ENCODE data around the gene TUBD1. TPM values are rescaled to one million over a fixed set of nuclear protein-coding genes. Genes with fewer than 3 reads are reported as not detected.
"Not testable (repeated sequence)": the region's sequence is repeated elsewhere in the genome, so short reads cannot be mapped to it uniquely, and the experiment has no call there.

Gene TUBD1
- total RNA-seq, 1 experiment from 2014 or later, result 7.3 TPM

GRCh38 chr17:59884861-59885260 is 7.9 kb downstream of the TUBD1 start:
- in situ Hi-C loops (cut with HindIII; ENCODE audit: low pct_unique_long_range_greater_than_20kb, low sequenced_read_pairs), result no loop called here
- no peak for DNase-seq (ENCODE audit: low read depth, low spot score)

GRCh38 chr17:59878624-59879023 is 14.1 kb downstream of the TUBD1 start:
- no peak for DNase-seq (ENCODE audit: low read depth, low spot score)
- in situ Hi-C loops (cut with HindIII; ENCODE audit: low pct_unique_long_range_greater_than_20kb, low sequenced_read_pairs), result loop anchor here (10.0 kb wide), 1 partner anchor 134 kb away; no protein-coding TSS in a partner anchor

GRCh38 chr17:59877965-59878364 is 14.8 kb downstream of the TUBD1 start:
- DNase-seq (ENCODE audit: low read depth, low spot score), result no peak
- in situ Hi-C loops (cut with HindIII; ENCODE audit: low pct_unique_long_range_greater_than_20kb, low sequenced_read_pairs), result loop anchor here (10.0 kb wide), 1 partner anchor 133 kb away; no protein-coding TSS in a partner anchor

- in situ Hi-C loops (cut with HindIII; ENCODE audit: low pct_unique_long_range_greater_than_20kb, low sequenced_read_pairs), result loop anchor here (10.0 kb wide), 1 partner anchor 131 kb away; no protein-coding TSS in a partner anchor
These were observed 16.6 kb downstream of the TUBD1 start for GRCh38 chr17:59876107-59876506.

GRCh38 chr17:59874376-59874775 is 18.4 kb downstream of the TUBD1 start:
- in situ Hi-C loops (cut with HindIII; ENCODE audit: low pct_unique_long_range_greater_than_20kb, low sequenced_read_pairs), result loop anchor here (10.0 kb wide), 1 partner anchor 130 kb away; no protein-coding TSS in a partner anchor

More at GRCh38 chr17:59876107-59876506, 16.6 kb downstream of the TUBD1 start:
- DNase-seq (ENCODE audit: low read depth, low spot score), result no peak

GRCh38 chr17:59873414-59873813 is 19.3 kb downstream of the TUBD1 start:
- in situ Hi-C loops (cut with HindIII; ENCODE audit: low pct_unique_long_range_greater_than_20kb, low sequenced_read_pairs), result loop anchor here (10.0 kb wide), 1 partner anchor 129 kb away; no protein-coding TSS in a partner anchor
- DNase-seq (ENCODE audit: low read depth, low spot score), result not testable (repeated sequence)

More at GRCh38 chr17:59874376-59874775, 18.4 kb downstream of the TUBD1 start:
- DNase-seq (ENCODE audit: low read depth, low spot score), result no peak

- no peak for DNase-seq (ENCODE audit: low read depth, low spot score)
- in situ Hi-C loops (cut with HindIII; ENCODE audit: low pct_unique_long_range_greater_than_20kb, low sequenced_read_pairs), result loop anchor here (10.0 kb wide), 1 partner anchor 128 kb away; no protein-coding TSS in a partner anchor
These were observed 20.4 kb downstream of the TUBD1 start for GRCh38 chr17:59872351-59872750.

- in situ Hi-C loops (cut with HindIII; ENCODE audit: low pct_unique_long_range_greater_than_20kb, low sequenced_read_pairs), result loop anchor here (10.0 kb wide), 1 partner anchor 126 kb away; no protein-coding TSS in a partner anchor
- DNase-seq (ENCODE audit: low read depth, low spot score), result no peak
These were observed 22.3 kb downstream of the TUBD1 start for GRCh38 chr17:59870482-59870881.

GRCh38 chr17:59869941-59870218 is 22.9 kb downstream of the TUBD1 start:
- in situ Hi-C loops (cut with HindIII; ENCODE audit: low pct_unique_long_range_greater_than_20kb, low sequenced_read_pairs), result loop anchor here (10.0 kb wide), 1 partner anchor 125 kb away; no protein-coding TSS in a partner anchor
- no peak for DNase-seq (ENCODE audit: low read depth, low spot score)

- in situ Hi-C loops (cut with HindIII; ENCODE audit: low pct_unique_long_range_greater_than_20kb, low sequenced_read_pairs), result no loop called here
- no peak for DNase-seq (ENCODE audit: low read depth, low spot score)
These were observed 29.1 kb downstream of the TUBD1 start for GRCh38 chr17:59863616-59864015.

- in situ Hi-C loops (cut with HindIII; ENCODE audit: low pct_unique_long_range_greater_than_20kb, low sequenced_read_pairs), result no loop called here
- DNase-seq (ENCODE audit: low read depth, low spot score), result peak; percentile 85
These were observed 33.2 kb downstream of the TUBD1 start for GRCh38 chr17:59859444-59860025.

- no peak for DNase-seq (ENCODE audit: low read depth, low spot score)
- in situ Hi-C loops (cut with HindIII; ENCODE audit: low pct_unique_long_range_greater_than_20kb, low sequenced_read_pairs), result no loop called here
These were observed 33.8 kb downstream of the TUBD1 start for GRCh38 chr17:59858932-59859331.

GRCh38 chr17:59858167-59858816 is 34.5 kb downstream of the TUBD1 start:
- DNase-seq (ENCODE audit: low read depth, low spot score), result no peak
- in situ Hi-C loops (cut with HindIII; ENCODE audit: low pct_unique_long_range_greater_than_20kb, low sequenced_read_pairs), result no loop called here

- no peak for DNase-seq (ENCODE audit: low read depth, low spot score)
- in situ Hi-C loops (cut with HindIII; ENCODE audit: low pct_unique_long_range_greater_than_20kb, low sequenced_read_pairs), result no loop called here
These were observed 35.6 kb downstream of the TUBD1 start for GRCh38 chr17:59856859-59857794.

GRCh38 chr17:59853919-59854729 is 38.6 kb downstream of the TUBD1 start:
- DNase-seq (ENCODE audit: low read depth, low spot score); in situ Hi-C loops (cut with HindIII; ENCODE audit: low pct_unique_long_range_greater_than_20kb, low sequenced_read_pairs): not testable (repeated sequence)

- in situ Hi-C loops (cut with HindIII; ENCODE audit: low pct_unique_long_range_greater_than_20kb, low sequenced_read_pairs), result no loop called here
- DNase-seq (ENCODE audit: low read depth, low spot score), result peak; percentile 44
These were observed 39.4 kb downstream of the TUBD1 start for GRCh38 chr17:59853168-59853918.

GRCh38 chr17:59852847-59853167 is 39.9 kb downstream of the TUBD1 start:
- in situ Hi-C loops (cut with HindIII; ENCODE audit: low pct_unique_long_range_greater_than_20kb, low sequenced_read_pairs); DNase-seq (ENCODE audit: low read depth, low spot score): not testable (repeated sequence)

All from SK-MEL-5 (cell line).